Stomach (tissue), 9 donors: Measurements from ENCODE around the gene TRMU. TPM values are rescaled to one million over a fixed set of nuclear protein-coding genes. Genes with fewer than 3 reads are reported as not detected.

Experiments
- DNase-seq, 2 donors: peaks; one replicate each; pipeline versions ENCODE4 v3.0.0 to v3.0.0-alpha.2; 2013 to 2019
- H3K27ac ChIP-seq, 5 donors: fragments of 200-600 bp in 4 of 5; sonication (generic) in 4 of 5; one replicate each; pipeline ENCODE4 v1.5.1; 2013 to 2019; ENCODE audit warnings: mild to moderate bottlenecking in 1 of 5, moderate library complexity in 1 of 5
- H3K27me3 ChIP-seq, 3 donors: fragments of 200-600 bp; sonication (generic); one replicate each; pipeline ENCODE4 v1.5.1; 2017 to 2019; ENCODE audit warnings: mixed run types in 1 of 3
- H3K36me3 ChIP-seq, 4 donors: fragments of 200-600 bp; sonication (generic); 1 replicate in 3 of 4; 2 replicates in 1 of 4; pipeline ENCODE4 v1.5.1; 2016 to 2019
- H3K4me1 ChIP-seq, 4 donors: fragments of 200-600 bp; sonication (generic); one replicate each; pipeline ENCODE4 v1.5.1; 2016 to 2019
- H3K4me3 ChIP-seq, 4 donors: fragments of 200-600 bp; sonication (generic) in 3 of 4; one replicate each; pipeline ENCODE4 v1.5.1; 2016 to 2019; ENCODE audit warnings: mild to moderate bottlenecking in 1 of 4
- H3K9me3 ChIP-seq, 4 donors: fragments of 200-600 bp; sonication (generic); one replicate each; pipeline ENCODE4 v1.5.1; 2016 to 2019
- CTCF ChIP-seq, 7 experiments: fragments of 450-650 bp in 4 of 7; fragments of 200-600 bp in 3 of 7; sonication (generic) in 3 of 7; IDR thresholded peaks; one replicate each; pipeline ENCODE4 v1.5.1; 2016 to 2019; ENCODE audit warnings: antibody characterized with exemption in 7 of 7, control low read depth in 2 of 7, mild to moderate bottlenecking in 1 of 7
- EP300 ChIP-seq: sonication (generic); formaldehyde crosslinking; IDR thresholded peaks from one replicate; pipeline ENCODE4 v1.6.1; 2017; ENCODE audit warnings: antibody characterized with exemption
- POLR2A ChIP-seq, 4 donors: fragments of 450-650 bp; IDR thresholded peaks; one replicate each; pipeline ENCODE4 v1.6.1; 2016; ENCODE audit warnings: antibody characterized with exemption in 4 of 4, control low read depth in 2 of 4, mild to moderate bottlenecking in 1 of 4, moderate library complexity in 1 of 4
- POLR2AphosphoS5 ChIP-seq, 3 donors: sonication (generic); formaldehyde crosslinking; IDR thresholded peaks; one replicate each; pipeline ENCODE4 v1.6.1; 2016; ENCODE audit warnings: antibody characterized with exemption in 3 of 3
- WGBS, 5 donors: extraction: QIAGEN DNeasy Blood & Tissue Kit in 3 of 5; methylation state at CpG; one replicate each; pipeline versions ENCODE4 v1.1.5 to v1.1.7; 2013 to 2018; 5-methylcytosine and 5-hydroxymethylcytosine counted together
- intact Hi-C: fragments of 100-400 bp; cut with DNase I; formaldehyde crosslinking; loops from one replicate; pipeline ENCODE4 v1.15.1; 2023; ENCODE audit warnings: low total_unique reads
- polyA plus RNA-seq, 3 donors: library from polyadenylated mRNA; stranded (reverse); fragments of 200-250 nt; gene quantifications; one replicate each; pipeline ENCODE4 v1.2.3, GENCODE V29; 2013
- total RNA-seq, 5 donors: library from RNA; depleted of rRNA; stranded (reverse); fragments of >200 nt; gene quantifications; one replicate each; pipeline versions ENCODE4 v1.1.0 to v1.2.3, GENCODE V29; 2014 to 2016
- donor health status: healthy with polysubstance abuse.
- donor health status: Bipolar disorder and iron deficiency.
- donor health status: healthy.

Gene TRMU
- total and polyA plus RNA-seq, 8 donors = 23.8 to 114 (median 57.4) TPM

GRCh38 chr22:46353483-46354105, 18.1 kb downstream of the TRMU start:
- Histone ChIP-seq H3K4me3 (no peak overlapping the region), H3K36me3 (peaks cover 71 to 100% (median 100%) of the 10 kb centered on the region in 4 donors), H3K4me1 (peaks cover 4 to 13% (median 9%) of the 10 kb centered on the region in 4 donors), H3K27me3 (no peaks in the 10 kb centered on the region), H3K27ac (peak overlapping the region in 4 of 5 donors; percentile 14 to 34 (median 22)), H3K9me3 (no peaks in the 10 kb centered on the region)
- peak in 1 of 2 donors; percentile 49 for DNase-seq
- no peak for TF ChIP-seq CTCF (IDR thresholded peaks at IDR 0.05)
- TF ChIP-seq EP300 = no peak
- TF ChIP-seq POLR2AphosphoS5 (IDR thresholded peaks at IDR 0.05) = no peak
- TF ChIP-seq POLR2A (IDR thresholded peaks at IDR 0.05) = no peak
- WGBS, 5 donors = 63 to 87% (median 74%) methylated on average over 7 to 8 of the region's 8 CpGs
- intact Hi-C loops = no loop called here

- 70 to 81% (median 76%) methylated on average over 13 to 21 of the region's 21 CpGs for WGBS, 5 donors
These were observed 18.9 kb downstream of the TRMU start for GRCh38 chr22:46354176-46354992.

GRCh38 chr22:46354993-46355305, 19.4 kb downstream of the TRMU start:
- intact Hi-C loops = no loop called here
- DNase-seq = no peak
- WGBS, 5 donors = 63 to 86% (median 72%) methylated on average over 2 to 7 of the region's 7 CpGs
- Histone ChIP-seq H3K4me1 (peaks cover 4 to 13% (median 9%) of the 10 kb centered on the region in 4 donors), H3K36me3 (peaks cover 59 to 97% (median 95%) of the 10 kb centered on the region in 4 donors), H3K27me3 (no peaks in the 10 kb centered on the region), H3K9me3 (no peaks in the 10 kb centered on the region), H3K27ac (no peak overlapping the region), H3K4me3 (no peak overlapping the region)
- TF ChIP-seq EP300 (no peak), POLR2A (IDR thresholded peaks at IDR 0.05) (no peak), CTCF (IDR thresholded peaks at IDR 0.05) (no peak)

More at GRCh38 chr22:46354176-46354992, 18.9 kb downstream of the TRMU start:
- peak overlapping the region in 2 of 5 donors; percentile 20 to 25 for H3K27ac ChIP-seq
- no peaks in the 10 kb centered on the region for H3K9me3 ChIP-seq
- DNase-seq = no peak
- H3K4me1 ChIP-seq = peaks cover 4 to 13% (median 9%) of the 10 kb centered on the region in 4 donors
- no peaks in the 10 kb centered on the region for H3K27me3 ChIP-seq
- H3K36me3 ChIP-seq = peaks cover 63 to 100% (median 99%) of the 10 kb centered on the region in 4 donors
- TF ChIP-seq EP300 (no peak), POLR2A (IDR thresholded peaks at IDR 0.05) (no peak), CTCF (IDR thresholded peaks at IDR 0.05) (no peak), POLR2AphosphoS5 (IDR thresholded peaks at IDR 0.05) (no peak)
- intact Hi-C loops = no loop called here
- H3K4me3 ChIP-seq = no peak overlapping the region

GRCh38 chr22:46355369-46355995, 20.0 kb downstream of the TRMU start:
- Histone ChIP-seq H3K9me3 (no peaks in the 10 kb centered on the region), H3K27ac (no peak overlapping the region), H3K4me1 (peaks cover 4 to 13% (median 9%) of the 10 kb centered on the region in 4 donors), H3K4me3 (no peak overlapping the region), H3K36me3 (peaks cover 55 to 97% (median 90%) of the 10 kb centered on the region in 4 donors), H3K27me3 (no peaks in the 10 kb centered on the region)
- intact Hi-C loops = no loop called here
- WGBS, 5 donors = 39 to 70% (median 45%) methylated on average over 11 to 22 of the region's 22 CpGs
- peak; percentile 80 to 88 for DNase-seq
- TF ChIP-seq CTCF (IDR thresholded peaks at IDR 0.05) = peak in 5 of 7 experiments; percentile 53 to 77 (median 68)
- no peak for TF ChIP-seq EP300
